ENCODE data around the gene ALG8.

GRCh38 chr11:78099666-78100065, 39.8 kb downstream of the ALG8 start:
- TF ChIP-seq CTCF (IDR thresholded peaks at IDR 0.05), result no peak
- TF ChIP-seq POLR2A (IDR thresholded peaks at IDR 0.05), result no peak

All from body of pancreas (tissue), 4 donors.